BJ (cell line): ENCODE measurements around the gene BCAR3. TPM values are rescaled to one million over a fixed set of nuclear protein-coding genes. Genes with fewer than 3 reads are reported as not detected.
A peak's percentile ranks its signal among the peaks of the same experiment; 100 is the strongest.
"Not testable (repeated sequence)": the region's sequence is repeated elsewhere in the genome, so short reads cannot be mapped to it uniquely, and the experiment has no call there.

Experiments used
- CTCF ChIA-PET: fragments of 350-600 bp; formaldehyde crosslinking; extraction: SDS; loops from one replicate; lab custom pipeline; 2021; ENCODE audit warnings: antibody characterized with exemption, inconsistent platforms; lab: Yijun Ruan, JAX
- POLR2A ChIA-PET: fragments of 300-600 bp; sonication (Branson Sonifier 250); formaldehyde crosslinking; extraction: SDS; loops from one replicate; lab custom pipeline; 2021; ENCODE audit warnings: antibody characterized with exemption; lab: Charles Lee
- DNase-seq: peaks from one replicate; pipeline ENCODE4 v3.0.0-alpha.2; 2011; ENCODE audit warnings: low read depth
- H3K27me3 ChIP-seq: 2 replicates; pipeline ENCODE4 v1.6.0; 2011; ENCODE audit warnings: low read length; ENCODE audit not compliant: control insufficient read depth, insufficient read depth
- H3K36me3 ChIP-seq: 2 replicates; pipeline ENCODE4 v1.5.1; 2011; ENCODE audit warnings: low read length; ENCODE audit not compliant: control insufficient read depth, insufficient read depth
- H3K4me3 ChIP-seq: 2 replicates; pipeline ENCODE4 v1.5.1; 2011; ENCODE audit warnings: low read depth, mild to moderate bottlenecking, control low read depth, low read length
- polyA plus RNA-seq: library from polyadenylated mRNA; depleted of rRNA; stranded (reverse); fragments of >200 nt; gene quantifications from 2 replicates; pipeline ENCODE4 v1.2.3, GENCODE V29; 2011
- TF ChIP-seq, protein P1 (sequence below): IDR thresholded peaks from 2 replicates; pipeline ENCODE4 v1.5.1; 2011; ENCODE audit warnings: low read depth, mild to moderate bottlenecking, control low read depth, inconsistent platforms, low read length, moderate library complexity; ENCODE audit not compliant: insufficient read depth

Gene BCAR3
- polyA plus RNA-seq, 1 experiment: 31.7 TPM

DNA sequence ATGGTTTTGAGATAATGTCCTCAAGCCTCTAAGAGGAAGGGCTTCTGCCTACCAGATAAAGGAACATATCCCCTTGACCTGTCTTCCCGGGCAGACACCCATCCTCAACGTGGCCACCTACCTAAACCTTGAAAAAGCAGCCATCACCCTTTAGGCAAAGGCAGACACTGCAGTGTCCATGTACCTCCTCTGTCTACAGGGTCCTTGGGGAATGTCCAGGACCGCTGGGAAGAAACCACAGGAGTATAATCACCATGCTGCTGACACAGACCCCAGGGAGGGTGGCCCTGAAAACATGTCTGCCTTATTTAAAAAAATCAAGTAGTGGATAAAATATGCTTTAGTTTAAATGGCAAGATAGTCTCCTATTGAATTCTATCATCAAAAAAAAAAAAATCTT lies 16.6 kb downstream of the BCAR3 start:
- H3K27me3 ChIP-seq: no peaks in the 10 kb centered on the region
- TF ChIP-seq, protein P1, sequence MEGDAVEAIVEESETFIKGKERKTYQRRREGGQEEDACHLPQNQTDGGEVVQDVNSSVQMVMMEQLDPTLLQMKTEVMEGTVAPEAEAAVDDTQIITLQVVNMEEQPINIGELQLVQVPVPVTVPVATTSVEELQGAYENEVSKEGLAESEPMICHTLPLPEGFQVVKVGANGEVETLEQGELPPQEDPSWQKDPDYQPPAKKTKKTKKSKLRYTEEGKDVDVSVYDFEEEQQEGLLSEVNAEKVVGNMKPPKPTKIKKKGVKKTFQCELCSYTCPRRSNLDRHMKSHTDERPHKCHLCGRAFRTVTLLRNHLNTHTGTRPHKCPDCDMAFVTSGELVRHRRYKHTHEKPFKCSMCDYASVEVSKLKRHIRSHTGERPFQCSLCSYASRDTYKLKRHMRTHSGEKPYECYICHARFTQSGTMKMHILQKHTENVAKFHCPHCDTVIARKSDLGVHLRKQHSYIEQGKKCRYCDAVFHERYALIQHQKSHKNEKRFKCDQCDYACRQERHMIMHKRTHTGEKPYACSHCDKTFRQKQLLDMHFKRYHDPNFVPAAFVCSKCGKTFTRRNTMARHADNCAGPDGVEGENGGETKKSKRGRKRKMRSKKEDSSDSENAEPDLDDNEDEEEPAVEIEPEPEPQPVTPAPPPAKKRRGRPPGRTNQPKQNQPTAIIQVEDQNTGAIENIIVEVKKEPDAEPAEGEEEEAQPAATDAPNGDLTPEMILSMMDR: no peak
- peaks cover 3% of the 10 kb centered on the region; the same call in 1 of the 2 replicates for H3K36me3 ChIP-seq
- ChIA-PET POLR2A (no interaction called here), CTCF (interaction anchor here (1.0 to 2.0 kb wide), 2 partner anchors 36 to 148 kb away, joined by 3 to 6 read pairs; no protein-coding TSS in a partner anchor)
- no peak for DNase-seq
- H3K4me3 ChIP-seq: no peak overlapping the region

DNA sequence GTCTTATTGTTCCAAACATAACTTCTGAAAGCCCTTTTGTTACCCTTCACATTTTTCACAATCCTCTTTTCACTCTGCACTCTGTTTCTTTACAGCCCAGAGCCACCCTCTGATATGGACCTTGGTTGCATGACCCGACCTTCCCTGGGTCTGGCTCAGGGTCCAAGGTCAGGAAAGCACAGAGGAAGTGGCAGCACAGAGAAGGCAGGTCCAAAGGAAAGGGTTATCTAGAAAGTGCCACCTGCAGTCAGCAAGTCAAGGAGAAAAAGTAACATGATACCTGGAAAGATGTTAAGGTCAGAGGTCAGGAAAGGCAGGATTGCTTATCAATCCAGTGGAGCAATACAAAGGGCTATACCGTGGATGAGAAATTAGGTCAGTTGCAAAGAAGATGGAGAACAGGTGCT lies 18.4 kb downstream of the BCAR3 start:
- ChIA-PET POLR2A (no interaction called here), CTCF (interaction anchor here (0.8 to 1.2 kb wide), 2 partner anchors 17 to 33 kb away, joined by 3 to 4 read pairs; no protein-coding TSS in a partner anchor)
- H3K36me3 ChIP-seq: peaks cover 3% of the 10 kb centered on the region; the same call in 1 of the 2 replicates
- DNase-seq: no peak
- TF ChIP-seq, protein P1: no peak
- H3K27me3 ChIP-seq: no peaks in the 10 kb centered on the region
- no peak overlapping the region for H3K4me3 ChIP-seq

DNA sequence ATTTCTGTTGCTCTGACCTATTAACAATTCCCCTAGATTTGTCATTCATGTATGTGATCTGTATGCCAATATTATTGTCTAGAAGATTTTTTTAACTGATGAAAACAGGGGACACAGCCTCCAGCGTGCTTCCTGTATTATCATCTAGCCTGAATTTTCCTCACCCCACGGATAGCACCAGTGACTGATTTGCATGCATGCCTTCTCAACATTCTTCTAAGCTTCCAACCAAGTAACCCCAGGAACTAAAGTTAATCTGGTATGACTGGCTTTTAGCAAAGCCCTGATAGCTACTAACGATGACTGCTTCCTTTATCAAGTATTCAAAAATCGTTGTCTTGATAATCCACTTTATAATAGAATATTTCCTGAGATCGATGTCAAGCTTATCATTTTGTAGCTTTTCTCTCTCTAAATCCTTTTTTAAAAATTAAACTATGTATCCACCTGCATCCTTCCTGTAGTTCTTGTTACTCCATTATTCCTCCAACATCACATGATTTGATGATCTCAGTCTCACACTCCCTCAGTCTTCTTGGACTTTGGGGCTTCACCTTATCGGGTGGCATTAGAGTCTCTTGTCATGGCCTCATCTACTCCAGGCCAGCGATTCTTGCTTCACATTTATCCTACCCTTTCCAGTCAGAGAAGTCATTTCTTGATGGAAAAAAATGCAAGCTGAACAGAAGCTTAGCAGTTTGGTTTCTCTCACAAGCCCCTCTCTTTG lies 19.0 kb downstream of the BCAR3 start:
- no peak for DNase-seq
- ChIA-PET CTCF (interaction anchor here (0.7 to 1.9 kb wide), 5 partner anchors 18 to 151 kb away, joined by 3 to 8 read pairs (median 3); no protein-coding TSS in a partner anchor), POLR2A (no interaction called here)
- Histone ChIP-seq H3K36me3 (peaks cover 3% of the 10 kb centered on the region; the same call in 1 of the 2 replicates), H3K27me3 (no peaks in the 10 kb centered on the region), H3K4me3 (no peak overlapping the region)
- TF ChIP-seq, protein P1: no peak

DNA sequence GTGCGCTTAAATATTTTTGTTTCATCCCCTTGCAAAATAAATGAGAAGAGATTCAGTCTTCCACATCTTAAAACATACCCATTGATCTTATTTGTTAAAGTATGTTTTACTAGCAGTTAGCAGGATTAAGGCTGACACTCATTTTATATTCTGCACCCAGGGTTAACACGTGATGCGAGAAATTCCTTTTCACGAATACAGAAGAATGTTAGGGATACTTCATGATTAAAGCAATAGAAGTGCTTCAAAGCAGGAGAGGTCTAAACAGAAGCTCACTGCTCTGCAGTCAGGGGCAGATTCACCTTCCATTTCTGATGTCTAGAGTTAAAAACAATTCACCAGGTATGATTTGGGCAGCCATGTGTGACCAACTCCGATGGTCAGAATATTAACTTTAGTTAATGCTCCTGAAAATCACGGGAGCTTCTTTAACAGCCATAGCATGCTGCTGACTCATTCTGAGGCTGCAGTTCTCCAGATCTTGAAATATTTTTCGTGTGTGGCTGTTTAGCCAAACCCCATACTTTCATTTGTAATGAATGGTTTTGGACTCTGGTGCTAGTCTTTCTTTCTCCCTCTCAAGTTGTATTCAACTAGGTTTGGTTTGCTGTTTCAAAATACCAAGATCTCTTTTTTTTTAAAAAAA lies 19.7 kb downstream of the BCAR3 start:
- POLR2A ChIA-PET: no interaction called here
- TF ChIP-seq, protein P1: no peak
- H3K4me3 ChIP-seq: no peak overlapping the region
- CTCF ChIA-PET: interaction anchor here (0.7 to 1.9 kb wide), 5 partner anchors 18 to 152 kb away, joined by 3 to 8 read pairs (median 3); partner anchors contain the start of gene BCAR3
- peaks cover 1% of the 10 kb centered on the region; the same call in 1 of the 2 replicates for H3K36me3 ChIP-seq
- DNase-seq: peak; percentile 60
- no peaks in the 10 kb centered on the region for H3K27me3 ChIP-seq

DNA sequence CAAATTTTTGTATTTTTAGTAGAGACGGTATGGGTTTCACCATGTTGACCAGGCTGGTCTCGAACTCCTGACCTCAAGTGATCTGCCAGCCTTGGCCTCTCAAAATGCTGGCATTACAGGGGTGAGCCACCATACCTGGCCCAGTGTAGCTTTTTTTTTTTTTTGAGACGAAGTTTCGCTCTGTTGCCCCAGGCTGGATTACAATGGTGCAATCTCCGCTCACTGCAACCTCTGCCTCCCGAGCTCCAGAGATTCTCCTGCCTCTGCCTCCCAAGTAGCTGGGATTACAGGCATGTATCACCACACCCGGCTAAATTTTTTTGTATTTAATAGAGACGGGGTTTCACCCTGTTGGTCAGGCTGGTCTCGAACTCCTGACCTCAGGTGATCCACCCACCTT lies 20.3 kb downstream of the BCAR3 start:
- POLR2A ChIA-PET, DNase-seq, H3K36me3 ChIP-seq, H3K27me3 ChIP-seq, H3K4me3 ChIP-seq: not testable (repeated sequence)
- CTCF ChIA-PET: interaction anchor here (1.5 to 1.9 kb wide), 2 partner anchors 20 to 153 kb away, joined by 4 to 8 read pairs; partner anchors contain the start of gene BCAR3
